ENCODE measurements around the gene ZDHHC4.

GRCh38 chr7:6562106-6562505 lies 15.1 kb upstream of the ZDHHC4 start:
- no peak for TF ChIP-seq CTCF (IDR thresholded peaks at IDR 0.05)
- no peak for TF ChIP-seq POLR2AphosphoS5 (IDR thresholded peaks at IDR 0.05)
- TF ChIP-seq EP300 (IDR thresholded peaks at IDR 0.05) = no peak
